Osteocyte (in vitro differentiated cells): Measurements from ENCODE around the gene GMDS. TPM values are rescaled to one million over a fixed set of nuclear protein-coding genes. Genes with fewer than 3 reads are reported as not detected.

Source experiments
- DNase-seq: peaks from one replicate; pipeline ENCODE4 v3.0.0; 2021; ENCODE audit warnings: mixed read lengths; ENCODE audit not compliant: unreplicated experiment; ENCODE audit errors: extremely low spot score
- H3K27ac Mint-ChIP-seq: one replicate; pipeline ENCODE4 v1.8.0; 2021; ENCODE audit warnings: mild to moderate bottlenecking, mixed read lengths; ENCODE audit not compliant: unreplicated experiment
- H3K27me3 Mint-ChIP-seq: one replicate; pipeline ENCODE4 v1.8.0; 2021; ENCODE audit warnings: mixed read lengths; ENCODE audit not compliant: unreplicated experiment
- H3K36me3 Mint-ChIP-seq: one replicate; pipeline ENCODE4 v1.8.0; 2021; ENCODE audit warnings: mixed read lengths; ENCODE audit not compliant: unreplicated experiment
- H3K4me1 Mint-ChIP-seq: one replicate; pipeline ENCODE4 v1.8.0; 2021; ENCODE audit warnings: mixed read lengths; ENCODE audit not compliant: unreplicated experiment
- H3K4me3 Mint-ChIP-seq: one replicate; pipeline ENCODE4 v1.8.0; 2021; ENCODE audit warnings: mild to moderate bottlenecking, moderate library complexity, mixed read lengths; ENCODE audit not compliant: unreplicated experiment
- H3K9me3 Mint-ChIP-seq: one replicate; pipeline ENCODE4 v1.8.0; 2021; ENCODE audit warnings: mixed read lengths; ENCODE audit not compliant: unreplicated experiment
- total RNA-seq: library from RNA; stranded (reverse); gene quantifications from 2 replicates; pipeline ENCODE4 v1.2.1, GENCODE V29; 2021
- TF ChIP-seq, protein P1 (sequence below): fragments of 200-600 bp; sonication (generic); IDR thresholded peaks from 2 replicates; pipeline ENCODE4 v1.5.0; 2021; ENCODE audit warnings: antibody characterized with exemption, mild to moderate bottlenecking, moderate library complexity

Gene GMDS
- total RNA-seq, 1 donor from 2014 or later = 30.7 TPM

- no peak for DNase-seq
- H3K27me3 Mint-ChIP-seq = no peaks in the 10 kb centered on the region
- peaks cover 9% of the 10 kb centered on the region for H3K9me3 Mint-ChIP-seq
- H3K4me3 Mint-ChIP-seq = no peak overlapping the region
- peaks cover 41% of the 10 kb centered on the region for H3K4me1 Mint-ChIP-seq
- TF ChIP-seq, protein P1, sequence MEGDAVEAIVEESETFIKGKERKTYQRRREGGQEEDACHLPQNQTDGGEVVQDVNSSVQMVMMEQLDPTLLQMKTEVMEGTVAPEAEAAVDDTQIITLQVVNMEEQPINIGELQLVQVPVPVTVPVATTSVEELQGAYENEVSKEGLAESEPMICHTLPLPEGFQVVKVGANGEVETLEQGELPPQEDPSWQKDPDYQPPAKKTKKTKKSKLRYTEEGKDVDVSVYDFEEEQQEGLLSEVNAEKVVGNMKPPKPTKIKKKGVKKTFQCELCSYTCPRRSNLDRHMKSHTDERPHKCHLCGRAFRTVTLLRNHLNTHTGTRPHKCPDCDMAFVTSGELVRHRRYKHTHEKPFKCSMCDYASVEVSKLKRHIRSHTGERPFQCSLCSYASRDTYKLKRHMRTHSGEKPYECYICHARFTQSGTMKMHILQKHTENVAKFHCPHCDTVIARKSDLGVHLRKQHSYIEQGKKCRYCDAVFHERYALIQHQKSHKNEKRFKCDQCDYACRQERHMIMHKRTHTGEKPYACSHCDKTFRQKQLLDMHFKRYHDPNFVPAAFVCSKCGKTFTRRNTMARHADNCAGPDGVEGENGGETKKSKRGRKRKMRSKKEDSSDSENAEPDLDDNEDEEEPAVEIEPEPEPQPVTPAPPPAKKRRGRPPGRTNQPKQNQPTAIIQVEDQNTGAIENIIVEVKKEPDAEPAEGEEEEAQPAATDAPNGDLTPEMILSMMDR = no peak
- peaks cover 11% of the 10 kb centered on the region for H3K36me3 Mint-ChIP-seq
- peak overlapping the region; percentile 66 for H3K27ac Mint-ChIP-seq
Observed at GRCh38 chr6:2055911-2056310, 189.5 kb downstream of the GMDS start.

- DNase-seq = no peak
- H3K27ac Mint-ChIP-seq = peak overlapping the region; percentile 79
- peaks cover 9% of the 10 kb centered on the region for H3K36me3 Mint-ChIP-seq
- H3K4me3 Mint-ChIP-seq = no peak overlapping the region
- H3K4me1 Mint-ChIP-seq = peaks cover 35% of the 10 kb centered on the region
- TF ChIP-seq, protein P1 = no peak
- no peaks in the 10 kb centered on the region for H3K27me3 Mint-ChIP-seq
- H3K9me3 Mint-ChIP-seq = peaks cover 6% of the 10 kb centered on the region
Observed at GRCh38 chr6:2055143-2055542, 190.3 kb downstream of the GMDS start.

DNA sequence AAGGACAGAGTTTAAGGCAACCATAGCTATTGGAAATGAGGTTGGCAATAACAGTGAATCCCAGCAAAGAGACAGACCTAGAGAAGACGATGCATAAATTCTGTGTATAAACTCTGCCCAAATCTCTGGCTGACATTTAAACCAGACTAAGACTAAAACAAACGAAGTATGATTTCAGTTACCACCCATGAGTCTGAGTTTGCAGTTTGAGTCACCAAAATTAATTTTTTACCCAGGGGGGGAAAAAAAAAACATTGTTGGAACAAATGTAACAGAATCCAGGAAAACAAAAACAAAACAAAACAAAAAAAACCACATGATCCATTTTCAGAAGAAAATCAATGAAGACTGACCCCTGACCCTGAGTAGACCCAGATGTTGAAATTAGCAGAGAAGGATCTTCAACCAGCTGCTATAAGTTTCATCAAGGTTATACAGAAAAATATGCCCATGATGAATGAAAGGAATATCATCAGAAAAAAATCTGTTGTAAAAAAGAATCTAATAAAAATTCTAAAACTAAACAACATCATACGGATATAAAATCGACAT, 190.8 kb downstream of the GMDS start:
- peak overlapping the region; percentile 79 for H3K27ac Mint-ChIP-seq
- no peak for DNase-seq
- peaks cover 35% of the 10 kb centered on the region for H3K4me1 Mint-ChIP-seq
- H3K9me3 Mint-ChIP-seq = peaks cover 11% of the 10 kb centered on the region
- H3K36me3 Mint-ChIP-seq = peaks cover 10% of the 10 kb centered on the region
- TF ChIP-seq, protein P1 = no peak
- H3K4me3 Mint-ChIP-seq = no peak overlapping the region
- H3K27me3 Mint-ChIP-seq = no peaks in the 10 kb centered on the region

DNA sequence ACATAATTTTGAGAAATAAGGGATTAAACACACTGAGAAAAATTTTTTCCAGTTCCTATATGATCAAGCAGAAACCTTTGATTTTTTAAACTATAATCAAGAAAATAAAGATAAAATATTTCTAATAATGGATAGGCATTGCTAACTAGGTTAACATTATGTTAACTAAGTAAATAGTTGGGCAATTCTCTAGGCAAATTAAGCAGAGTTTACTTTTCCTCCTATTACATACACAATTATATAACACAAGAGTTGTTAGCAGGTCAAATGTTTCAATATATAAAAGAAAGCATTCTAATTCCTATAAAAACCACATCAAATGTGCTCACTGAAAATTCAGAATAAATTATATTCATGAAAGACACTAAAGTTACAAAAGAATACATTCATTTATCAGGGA, 191.7 kb downstream of the GMDS start:
- Mint-ChIP-seq H3K27ac (peak overlapping the region; percentile 48), H3K27me3 (no peaks in the 10 kb centered on the region), H3K4me1 (peaks cover 35% of the 10 kb centered on the region), H3K36me3 (peaks cover 10% of the 10 kb centered on the region), H3K4me3 (no peak overlapping the region), H3K9me3 (peaks cover 15% of the 10 kb centered on the region)
- DNase-seq = no peak
- TF ChIP-seq, protein P1 = no peak

DNA sequence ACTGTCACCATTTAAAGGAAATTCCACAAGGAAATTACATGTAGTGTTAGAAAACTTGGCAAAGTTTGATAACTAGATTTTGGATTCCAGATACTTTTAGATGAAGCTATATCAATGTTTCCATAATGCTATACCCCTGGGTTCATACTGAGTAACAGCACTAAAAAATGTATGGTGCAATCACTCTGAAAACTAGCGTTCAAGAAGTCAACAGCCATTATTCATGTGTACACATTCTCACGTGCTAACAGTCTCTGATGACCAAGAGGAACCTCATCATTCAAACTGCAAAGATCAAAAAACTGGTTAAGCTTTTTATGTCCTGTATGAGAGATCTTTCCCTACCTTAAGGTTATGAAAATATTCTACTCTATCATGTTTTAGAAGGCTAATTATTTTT, 197.6 kb downstream of the GMDS start:
- H3K4me1 Mint-ChIP-seq = peaks cover 15% of the 10 kb centered on the region
- H3K4me3 Mint-ChIP-seq = no peak overlapping the region
- H3K9me3 Mint-ChIP-seq = peaks cover 26% of the 10 kb centered on the region
- TF ChIP-seq, protein P1 = no peak
- peaks cover 7% of the 10 kb centered on the region for H3K36me3 Mint-ChIP-seq
- DNase-seq = no peak
- H3K27ac Mint-ChIP-seq = no peak overlapping the region
- no peaks in the 10 kb centered on the region for H3K27me3 Mint-ChIP-seq
